NCI-H1417 (cell line): ENCODE data around the gene ZHX3.
A peak's percentile ranks its signal among the peaks of the same experiment; 100 is the strongest.

Source experiments
- DNase-seq, 3 experiments: peaks; one replicate each; lab custom pipeline; 2025; lab: John Stamatoyannopoulos, UW

ZHX3 gene

DNA sequence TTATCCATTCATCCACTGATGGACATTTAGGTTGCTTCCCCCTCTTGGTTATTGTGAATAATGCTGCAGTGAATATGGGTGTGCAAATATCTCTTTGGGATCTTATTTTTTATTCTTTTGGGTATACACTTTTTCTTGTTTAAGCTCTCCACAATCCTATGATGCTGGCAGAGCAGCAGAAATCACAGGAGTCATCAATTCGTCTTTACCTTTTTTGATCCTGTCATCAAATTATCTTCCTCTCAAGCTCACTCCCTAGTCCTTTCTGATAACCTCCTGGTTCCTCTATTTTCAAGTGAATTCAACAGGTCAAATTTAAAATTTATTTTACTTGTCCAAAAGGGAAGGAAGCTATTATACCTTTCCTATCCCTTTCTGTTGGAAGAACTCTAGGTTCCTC lies 91.1 kb downstream of the ZHX3 start:
- DNase-seq, result no peak

DNA sequence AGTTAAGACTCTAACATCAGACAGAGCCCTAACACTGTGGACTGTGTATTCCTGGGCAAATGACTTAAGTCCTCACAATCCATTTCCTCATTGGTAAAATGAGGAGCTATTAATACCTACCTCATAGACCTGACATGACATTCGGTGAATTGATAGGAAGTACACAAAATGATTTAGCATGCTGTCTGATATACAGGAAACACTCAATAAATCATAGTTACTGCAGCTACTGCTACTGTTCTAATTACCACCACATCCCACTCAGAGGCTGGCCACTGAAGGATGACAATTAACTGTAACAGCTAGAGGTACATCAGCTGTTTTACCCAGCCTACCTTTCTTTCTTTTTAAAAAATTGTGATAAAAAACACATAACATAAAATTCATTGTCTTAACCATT lies 92.4 kb downstream of the ZHX3 start:
- DNase-seq, result peak in 1 of 3 experiments; percentile 20

DNA sequence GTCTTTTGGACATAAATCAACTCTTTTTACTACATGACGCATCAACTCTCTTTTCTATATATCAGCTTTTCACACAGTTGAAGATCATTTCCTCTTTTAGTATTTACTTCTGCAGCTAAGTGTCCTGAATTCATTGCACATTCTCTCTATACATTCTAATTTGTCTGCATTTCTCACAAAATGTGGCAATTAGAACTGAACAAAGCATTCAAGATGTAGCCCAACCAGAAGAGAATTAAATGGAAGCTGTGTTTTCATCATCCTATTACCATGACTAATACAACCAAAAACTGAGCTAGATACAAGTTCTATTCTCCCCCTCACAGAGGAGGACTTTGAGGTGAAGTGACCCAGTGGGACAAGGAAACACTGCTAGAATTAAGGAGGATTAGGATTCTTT lies 93.2 kb downstream of the ZHX3 start:
- DNase-seq, result no peak

DNA sequence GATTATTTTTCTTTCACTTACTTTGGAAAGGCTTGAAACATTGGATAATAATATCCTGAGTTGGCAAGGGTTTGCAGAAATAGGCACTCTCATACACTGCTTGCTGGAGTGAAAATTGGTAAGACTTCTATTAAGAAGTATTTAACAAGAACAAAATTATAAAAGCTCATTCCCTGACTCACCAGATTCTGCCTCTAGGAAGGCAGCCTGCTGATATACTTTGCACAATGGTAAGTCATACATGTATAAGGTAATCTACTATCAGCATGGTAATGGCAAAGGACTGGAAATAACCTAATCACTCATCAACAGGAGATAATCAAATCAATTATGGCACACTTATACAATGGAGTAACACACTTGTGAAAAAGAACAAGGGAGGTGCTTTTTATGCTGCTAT lies 94.4 kb downstream of the ZHX3 start:
- no peak for DNase-seq

DNA sequence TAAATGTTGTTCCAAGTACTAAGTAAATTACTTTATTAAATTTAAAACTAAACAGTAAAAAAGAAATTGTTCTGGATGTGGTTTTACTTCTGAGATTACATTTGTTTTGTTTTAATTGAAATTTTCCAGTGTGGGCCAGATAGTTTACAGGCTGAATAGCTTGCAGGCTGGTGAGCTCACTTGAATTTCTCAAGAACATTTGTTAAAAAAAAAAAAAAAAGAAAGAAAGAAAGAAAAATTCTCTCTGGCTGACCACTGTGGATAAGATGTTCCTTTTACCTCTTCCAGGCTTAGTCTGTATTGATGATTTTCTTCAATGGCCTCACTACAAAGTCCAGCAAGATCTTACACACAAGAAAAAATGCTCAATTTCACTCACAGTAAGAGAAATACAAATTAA lies 94.8 kb downstream of the ZHX3 start:
- DNase-seq, result no peak

DNA sequence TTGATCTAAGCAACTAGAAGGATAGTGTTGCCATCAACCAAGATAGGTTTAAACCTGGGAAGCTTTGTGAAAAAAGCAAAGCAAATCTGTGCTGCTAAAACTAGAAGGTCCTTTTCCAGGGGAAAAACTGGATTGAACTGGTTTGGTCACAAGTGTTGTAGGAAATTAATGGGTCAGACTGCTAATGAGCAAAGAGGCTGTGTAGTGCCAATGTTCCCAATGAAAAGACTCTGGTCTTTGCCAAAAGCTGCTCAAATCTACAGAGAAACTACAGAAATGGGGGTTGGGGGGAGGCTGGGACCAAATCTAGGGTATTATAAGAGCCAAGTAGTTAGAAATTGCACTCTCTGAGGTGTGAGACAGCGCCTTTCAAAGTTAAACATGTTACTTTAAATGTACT lies 95.2 kb downstream of the ZHX3 start:
- DNase-seq, result no peak

DNA sequence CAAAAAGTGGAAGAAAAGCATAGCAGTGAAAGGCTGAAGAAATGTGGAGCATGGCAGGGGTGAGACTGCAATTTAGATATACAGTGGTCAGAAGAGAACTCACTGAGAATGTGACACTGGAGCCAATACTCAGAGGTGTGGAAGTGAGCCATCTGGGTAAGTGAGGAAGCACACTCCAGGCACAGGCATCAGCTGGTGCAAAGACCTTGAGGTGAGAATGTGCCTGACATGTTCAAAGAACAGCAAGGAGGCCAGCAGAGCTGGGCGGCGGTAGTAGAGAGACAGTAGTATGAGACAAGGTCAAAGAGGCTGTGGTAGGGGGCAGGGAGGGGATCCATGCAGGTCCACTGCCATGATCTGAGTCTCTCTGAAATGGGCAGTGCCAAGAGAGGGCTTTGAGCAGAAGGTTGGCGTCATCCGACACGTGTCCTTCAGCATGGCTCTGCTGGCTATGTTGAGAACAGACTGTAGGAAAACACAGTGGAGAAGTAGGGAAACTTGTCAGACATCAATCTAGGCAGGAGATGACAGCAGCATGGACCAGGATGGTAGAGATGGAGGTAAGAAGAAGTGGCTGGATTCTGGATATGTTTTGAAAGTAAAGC lies 95.8 kb downstream of the ZHX3 start:
- DNase-seq, result no peak

DNA sequence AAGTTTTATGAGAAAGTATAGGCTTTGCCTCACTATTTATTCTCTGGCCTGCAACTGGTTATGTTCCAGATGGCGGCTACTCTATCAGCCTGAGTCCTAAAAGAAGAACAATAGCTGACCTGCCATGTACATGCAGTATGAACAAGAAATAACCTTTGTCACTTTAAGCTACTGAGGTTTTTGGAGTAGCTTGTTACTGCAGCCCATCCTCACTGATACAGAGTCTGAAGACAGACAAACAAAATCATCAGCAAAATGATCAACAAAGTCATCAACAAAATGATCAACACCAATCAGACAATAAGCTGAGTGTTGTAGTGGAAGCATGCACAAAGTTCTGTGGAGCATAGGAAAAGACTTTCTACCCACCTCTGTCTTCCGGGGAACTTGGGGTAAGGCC lies 97.7 kb downstream of the ZHX3 start:
- no peak for DNase-seq

DNA sequence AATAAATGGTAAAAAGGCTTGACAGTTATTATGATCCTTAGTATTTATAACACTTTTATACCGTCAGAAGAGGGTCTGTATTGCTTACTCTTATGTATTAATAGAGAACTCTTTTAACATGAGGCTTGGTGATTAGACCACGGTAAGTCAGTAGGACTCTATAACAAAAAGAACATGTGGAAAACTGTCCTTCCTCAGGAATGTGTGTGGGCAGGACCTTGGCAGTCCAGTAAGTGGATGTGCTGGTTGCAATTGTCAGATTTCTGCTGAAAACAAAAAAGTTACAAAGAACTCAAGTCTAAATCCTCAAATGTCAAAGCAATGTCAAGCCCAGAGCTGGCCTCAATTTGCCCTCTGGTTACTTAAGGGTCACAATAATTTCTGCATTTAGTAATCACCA lies 99.1 kb downstream of the ZHX3 start:
- no peak for DNase-seq

DNA sequence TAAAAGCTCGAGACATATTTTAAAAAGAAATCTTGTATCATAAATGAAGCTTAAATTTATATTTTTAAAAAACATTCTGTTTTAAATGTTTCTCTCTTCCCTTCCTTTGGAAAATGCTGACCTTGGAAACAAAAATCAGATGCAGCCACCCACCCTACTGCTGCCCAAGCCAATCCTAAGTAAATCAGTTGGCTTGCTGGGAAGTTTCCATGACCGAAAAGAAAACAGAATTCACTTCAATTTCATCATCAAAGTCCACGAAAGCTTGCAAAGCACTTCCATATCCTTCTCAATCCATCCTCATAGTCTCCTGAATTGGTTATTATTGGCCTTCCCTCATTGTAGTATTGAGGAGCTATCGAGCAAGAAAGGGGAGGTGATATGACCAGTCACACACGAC lies 100.1 kb downstream of the ZHX3 start:
- DNase-seq, result no peak

DNA sequence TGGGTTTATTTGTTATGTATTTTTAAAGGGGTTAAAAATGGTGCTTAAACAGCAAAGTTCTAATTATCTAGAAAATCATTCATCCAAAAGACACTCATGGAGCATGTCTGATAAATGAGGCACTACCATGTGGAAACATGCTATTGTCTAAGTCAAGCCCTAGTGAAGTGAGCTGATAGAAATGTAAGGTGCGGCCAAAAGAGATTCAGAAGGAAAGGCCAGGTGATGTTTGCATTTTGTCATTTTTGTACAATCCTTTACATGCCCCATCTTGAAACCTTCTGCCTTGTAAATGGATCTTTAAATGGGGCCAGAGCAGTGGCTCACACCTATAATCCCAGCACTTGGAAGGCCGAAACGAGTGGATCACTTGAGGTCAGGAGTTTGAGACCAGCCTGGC lies 102.9 kb downstream of the ZHX3 start:
- no peak for DNase-seq

DNA sequence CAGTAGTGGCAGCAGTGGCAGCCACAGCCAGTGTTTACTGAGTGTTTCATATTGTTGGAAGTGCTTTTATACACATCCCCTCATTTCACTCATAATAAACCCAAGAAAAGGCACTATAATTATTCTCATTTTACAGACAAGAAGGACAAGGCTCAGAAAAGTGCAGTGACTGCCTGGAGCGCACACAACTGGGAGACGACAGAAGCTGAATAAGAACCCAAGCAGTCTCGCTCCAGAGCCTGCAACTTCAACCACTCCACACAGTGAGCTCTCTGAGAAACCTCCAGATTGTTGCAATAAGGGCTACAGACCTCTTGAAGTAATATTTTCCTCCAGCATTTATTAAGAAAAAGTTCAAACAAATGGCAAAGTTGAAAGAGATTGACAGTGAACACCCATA lies 103.3 kb downstream of the ZHX3 start:
- DNase-seq, result no peak

DNA sequence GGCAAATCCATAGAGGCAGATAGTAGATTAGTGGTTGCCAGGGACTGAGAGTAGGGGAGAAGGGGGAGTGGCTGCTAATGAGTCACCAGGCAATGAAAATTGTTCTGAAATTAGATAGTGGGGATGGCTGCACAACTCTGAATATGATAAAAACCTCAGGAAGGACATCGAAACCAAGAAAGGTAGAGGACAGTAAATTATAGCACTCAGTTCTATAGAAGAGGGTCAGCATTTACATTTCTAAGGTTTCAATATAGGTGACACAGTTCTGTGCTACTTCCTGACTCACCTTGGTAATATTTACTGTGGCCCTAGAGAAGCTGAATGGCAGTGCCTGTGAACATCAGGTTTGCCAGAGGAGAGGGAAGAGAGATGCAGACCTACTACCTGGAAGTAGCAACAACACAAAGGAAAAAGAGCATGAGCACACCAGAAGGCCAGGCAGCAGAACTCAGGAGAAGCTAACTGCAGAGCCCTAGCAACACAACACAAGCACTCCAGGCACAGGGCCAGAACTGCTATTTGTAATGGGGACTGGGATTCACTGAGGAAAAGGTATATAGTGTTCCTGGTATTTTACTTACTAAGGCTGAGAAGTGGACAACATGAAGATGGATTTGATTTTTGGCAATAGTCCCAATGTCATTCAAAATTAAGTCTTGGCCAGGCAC lies 104.2 kb downstream of the ZHX3 start:
- DNase-seq, result no peak

DNA sequence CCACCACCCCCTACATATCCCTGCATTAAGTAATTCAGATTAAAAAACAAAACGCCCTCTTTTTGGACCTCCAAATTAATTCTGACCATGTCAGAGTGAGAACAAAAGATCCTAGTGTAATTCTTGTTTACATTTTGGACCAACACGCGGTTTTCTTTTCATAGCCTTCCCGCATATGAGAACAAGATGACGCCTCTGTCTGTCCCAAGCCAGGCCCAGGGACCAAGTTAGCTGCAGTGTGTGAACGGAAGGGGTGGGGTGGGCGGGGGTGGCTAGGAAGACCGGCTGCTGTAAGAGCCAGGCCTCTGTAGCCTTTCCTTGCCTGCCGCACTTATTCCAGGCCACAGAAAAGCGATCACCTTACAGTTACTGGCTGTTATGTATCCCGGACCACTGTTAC lies 112.2 kb downstream of the ZHX3 start:
- no peak for DNase-seq

DNA sequence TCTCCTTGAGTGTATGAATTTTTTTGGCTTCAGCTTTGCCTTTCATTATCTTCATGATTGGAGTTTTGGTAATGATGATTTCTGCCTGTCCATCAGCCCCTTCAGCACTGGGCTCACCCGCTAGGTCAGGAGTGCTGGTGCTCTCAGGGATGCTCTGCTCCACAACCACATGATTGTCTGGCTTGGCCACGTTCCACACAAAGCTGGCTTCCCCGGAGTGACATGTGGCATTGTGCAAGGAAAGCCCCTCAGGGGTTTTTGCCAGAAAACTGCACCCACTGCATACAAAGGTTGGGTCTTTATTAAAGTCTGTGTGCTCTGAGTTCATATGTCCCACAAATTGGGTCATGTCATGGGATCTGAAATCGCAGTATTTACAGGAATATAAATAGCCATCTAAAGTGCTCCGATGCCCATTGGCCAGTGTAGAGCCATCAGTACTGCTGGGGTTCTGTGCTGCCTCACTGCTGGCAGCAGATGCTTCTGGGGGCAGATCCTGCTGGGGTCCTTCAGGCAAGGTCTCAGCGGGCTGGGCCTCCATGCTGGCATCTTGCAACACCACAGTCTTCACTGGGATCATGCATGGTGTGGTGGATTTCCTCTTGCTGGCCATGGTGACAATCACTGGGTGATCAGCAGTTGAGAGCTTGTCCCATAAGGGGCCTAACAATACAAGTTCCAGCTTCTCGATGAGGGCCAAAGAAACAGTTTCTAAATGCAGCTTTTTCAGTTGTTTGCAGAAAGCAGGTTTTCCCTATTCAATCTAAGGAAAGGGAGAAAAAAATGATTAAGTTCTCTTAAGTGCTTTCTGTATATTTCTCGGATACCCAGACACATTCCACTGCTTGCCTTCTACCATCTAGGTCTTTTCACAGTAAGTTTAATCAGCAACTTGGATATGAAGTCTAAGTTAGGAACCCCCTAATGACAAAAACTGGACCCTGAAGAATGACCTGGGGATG lies 112.9 kb downstream of the ZHX3 start:
- DNase-seq, result no peak

DNA sequence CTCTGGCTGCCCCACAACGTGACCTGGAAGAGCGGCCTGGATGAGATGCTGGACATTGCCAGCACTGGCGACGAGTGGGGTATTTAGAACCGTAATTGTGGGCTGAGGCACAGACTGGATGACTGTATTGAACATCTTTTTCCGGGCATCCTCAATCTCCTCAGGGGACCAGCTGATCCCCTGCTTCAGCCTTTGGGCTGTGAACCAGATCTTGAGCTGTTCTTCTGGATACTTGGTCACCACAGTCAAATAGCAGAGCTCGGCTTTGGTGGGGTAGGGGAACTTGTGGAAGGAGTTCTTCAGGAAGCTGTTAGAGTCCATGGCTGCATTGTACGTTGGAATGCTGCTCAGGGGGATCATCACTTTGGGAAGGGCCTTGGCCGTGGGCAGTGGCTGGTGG lies 113.9 kb downstream of the ZHX3 start:
- no peak for DNase-seq

DNA sequence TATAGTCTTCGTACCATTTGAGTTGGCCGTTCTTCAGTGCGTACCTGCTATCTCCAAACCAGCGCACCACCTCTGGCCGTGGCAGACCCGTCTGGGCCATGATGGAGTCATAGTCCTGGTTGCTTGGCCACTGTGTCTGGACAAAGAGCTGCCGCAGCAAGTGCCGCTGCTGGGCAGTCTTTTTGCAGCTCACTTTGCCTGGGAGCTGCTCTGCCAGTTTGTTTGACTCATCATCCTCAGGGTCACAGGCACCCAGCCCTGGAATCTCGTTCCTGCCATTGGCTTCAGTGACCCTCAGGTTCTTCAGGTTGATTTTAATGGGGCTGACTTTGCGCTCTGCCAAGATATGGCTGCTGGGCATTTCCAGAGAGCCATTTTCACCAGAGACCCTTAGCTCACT lies 115.1 kb downstream of the ZHX3 start:
- no peak for DNase-seq

DNA sequence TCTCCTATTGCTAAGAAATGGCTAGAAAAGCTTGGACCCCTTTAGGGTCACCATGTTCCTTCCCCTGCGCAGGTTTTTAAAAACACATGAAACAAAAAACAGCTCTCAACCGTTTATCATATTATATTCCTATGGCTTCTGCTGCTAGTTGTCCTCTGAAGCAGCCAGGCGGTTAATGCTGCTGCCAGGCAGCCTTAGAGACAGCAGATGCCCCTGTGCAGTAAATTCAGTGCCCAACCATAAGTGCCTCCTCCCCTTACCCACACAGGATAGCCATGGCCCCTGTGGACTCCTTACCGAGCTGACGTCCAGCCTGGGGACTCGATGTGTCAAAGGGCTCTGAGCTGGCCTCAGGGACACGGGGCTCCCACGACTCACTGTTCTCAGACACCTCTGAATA lies 115.8 kb downstream of the ZHX3 start:
- DNase-seq, result no peak

DNA sequence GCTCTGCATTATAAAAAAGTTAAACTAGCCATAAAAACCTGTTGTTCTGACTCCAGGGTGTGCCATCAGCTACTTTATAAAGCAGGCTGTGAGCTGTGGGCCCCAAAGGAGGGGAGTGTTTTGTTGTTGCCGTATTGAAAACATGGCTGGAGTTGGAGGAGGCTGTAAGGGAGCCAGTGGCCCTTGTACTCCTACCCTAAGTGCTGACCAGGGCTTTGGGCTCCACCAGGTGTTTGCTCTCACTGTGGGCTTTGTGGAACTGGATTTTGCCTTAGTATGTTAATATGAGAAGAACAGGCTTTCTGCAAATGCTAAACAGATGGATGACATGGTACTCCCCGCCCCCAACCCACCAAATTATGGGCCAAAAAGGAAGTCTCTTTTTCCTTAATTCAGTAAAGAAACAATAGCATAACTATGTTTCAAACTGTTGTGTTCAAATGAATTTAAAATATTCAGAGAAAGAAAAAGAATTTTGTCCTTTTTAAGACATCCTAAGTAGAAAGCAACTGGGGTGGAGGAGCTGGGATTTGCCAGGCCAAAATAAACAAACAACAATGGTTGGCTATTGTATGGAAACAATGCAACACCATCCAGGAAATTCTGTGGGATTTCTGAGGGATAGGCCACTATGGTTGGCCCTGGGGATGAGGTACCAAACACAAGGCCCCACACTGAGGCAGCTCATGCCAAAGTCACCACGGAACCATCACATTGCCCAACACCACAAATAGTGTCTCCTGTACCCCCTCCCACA lies 116.9 kb downstream of the ZHX3 start:
- no peak for DNase-seq

DNA sequence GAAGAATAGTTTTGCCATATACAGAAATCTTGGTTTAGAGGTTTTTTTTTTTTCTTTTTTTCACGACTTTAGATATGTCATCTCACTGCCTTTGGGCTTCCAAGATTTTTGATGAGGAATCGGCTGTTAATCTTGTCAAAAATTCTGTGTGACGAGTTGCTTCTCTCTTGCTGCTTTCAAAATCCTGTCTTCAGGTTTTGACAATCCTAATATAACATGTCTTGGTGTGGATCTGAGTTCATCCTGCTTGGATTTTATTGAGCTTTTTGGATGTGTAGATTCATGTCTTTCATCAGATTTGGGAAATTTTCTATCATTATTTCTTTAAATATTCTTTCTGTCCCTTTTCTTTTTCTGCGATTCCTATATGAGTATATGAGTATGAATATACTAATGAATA lies 119.1 kb downstream of the ZHX3 start:
- no peak for DNase-seq

DNA sequence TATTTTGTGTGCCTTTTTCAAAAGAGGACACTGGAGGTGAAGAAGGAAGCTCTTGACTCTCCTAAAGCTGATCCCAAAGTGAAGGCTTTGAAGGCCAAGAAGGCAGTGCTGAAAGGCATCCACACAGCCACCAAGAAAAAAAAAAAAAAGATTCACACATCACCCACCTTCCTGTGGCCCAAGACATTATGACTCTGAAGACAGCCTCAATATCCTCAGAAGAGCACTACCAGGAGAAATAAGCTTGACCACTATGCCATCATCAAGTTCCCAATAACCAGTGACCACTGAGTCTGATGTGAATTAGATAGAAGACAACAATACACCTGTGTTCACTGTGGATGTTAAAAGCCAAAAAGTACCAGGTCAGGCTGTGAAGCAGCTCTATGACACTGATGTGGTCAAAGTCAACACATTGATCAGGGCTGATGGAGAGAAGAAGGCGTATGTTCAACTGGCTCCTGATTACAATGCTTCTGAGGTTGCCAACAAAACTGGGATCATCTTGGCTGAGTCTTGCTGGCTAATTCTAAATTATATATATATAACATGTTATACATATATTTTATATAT lies 120.8 kb downstream of the ZHX3 start:
- peak in 1 of 3 experiments; percentile 58 for DNase-seq

DNA sequence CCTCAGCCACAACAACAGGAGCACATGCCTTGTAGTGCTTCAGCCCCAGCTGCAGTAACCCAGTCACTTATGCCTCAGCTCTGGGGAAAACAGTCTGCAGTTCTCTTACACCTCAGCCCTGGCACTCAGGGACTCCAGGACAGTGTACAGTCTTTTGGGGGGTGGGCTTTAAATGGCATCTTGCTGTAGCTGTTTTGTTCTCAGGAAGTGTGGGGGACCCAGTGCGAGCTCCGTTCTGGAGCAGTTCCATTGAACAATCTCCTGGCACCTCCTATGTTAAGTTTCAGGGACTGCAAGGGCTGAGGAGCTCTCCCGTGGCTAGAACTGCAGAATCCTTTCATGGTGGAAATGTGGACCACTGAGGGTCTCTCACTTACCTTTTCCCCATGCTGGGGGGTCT lies 125.0 kb downstream of the ZHX3 start:
- DNase-seq, result no peak
